Esophagus squamous epithelium (tissue), 5 donors: Measurements from ENCODE around the gene NRXN3. TPM values are rescaled to one million over a fixed set of nuclear protein-coding genes. Genes with fewer than 3 reads are reported as not detected.

Source experiments
- DNase-seq: peaks from one replicate; lab custom pipeline; 2025; lab: John Stamatoyannopoulos, UW
- H3K27ac ChIP-seq, 4 donors: fragments of 200-600 bp; sonication (generic); one replicate each; pipeline ENCODE4 v1.5.1; 2016 to 2019; ENCODE audit warnings: mild to moderate bottlenecking in 1 of 4
- H3K27me3 ChIP-seq, 4 donors: fragments of 200-600 bp; sonication (generic); 1 replicate in 3 of 4; 2 replicates in 1 of 4; pipeline versions ENCODE4 v1.5.1 to v1.6.0; 2017 to 2021; ENCODE audit warnings: antibody characterized with exemption in 1 of 4
- H3K36me3 ChIP-seq, 3 donors: fragments of 200-600 bp; sonication (generic); one replicate each; pipeline ENCODE4 v1.5.1; 2016 to 2019
- H3K4me1 ChIP-seq, 3 donors: fragments of 200-600 bp; sonication (generic); one replicate each; pipeline ENCODE4 v1.5.1; 2017 to 2019
- H3K4me3 ChIP-seq, 4 donors: fragments of 200-600 bp; sonication (generic); 1 replicate in 3 of 4; 2 replicates in 1 of 4; pipeline ENCODE4 v1.5.1; 2016 to 2019; ENCODE audit warnings: mild to moderate bottlenecking in 2 of 4, moderate library complexity in 1 of 4
- H3K9me3 ChIP-seq, 3 donors: fragments of 200-600 bp; sonication (generic); one replicate each; pipeline ENCODE4 v1.5.1; 2016 to 2019
- POLR2A ChIP-seq, 4 donors: fragments of 450-650 bp; IDR thresholded peaks; one replicate each; pipeline ENCODE4 v1.6.1; 2017; ENCODE audit warnings: antibody characterized with exemption in 4 of 4, mild to moderate bottlenecking in 4 of 4, moderate library complexity in 3 of 4
- WGBS, 2 donors: methylation state at CpG; one replicate each; pipeline ENCODE4 v1.1.5; 2018; 5-methylcytosine and 5-hydroxymethylcytosine counted together
- intact Hi-C: fragments of 100-400 bp; cut with DNase I; formaldehyde crosslinking; loops from one replicate; pipeline ENCODE4 v1.15.0; 2022
- total RNA-seq, 4 donors: library from RNA; depleted of rRNA; stranded (reverse); fragments of >200 nt; gene quantifications; one replicate each; pipeline ENCODE4 v1.1.0, GENCODE V29; 2016
- TF ChIP-seq, protein P1 (sequence below), 6 experiments: fragments of 450-650 bp in 4 of 6; fragments of 200-600 bp in 2 of 6; sonication (generic) in 2 of 6; IDR thresholded peaks; one replicate each; pipeline ENCODE4 v1.5.1; 2016 to 2019; ENCODE audit warnings: antibody characterized with exemption in 6 of 6, mild to moderate bottlenecking in 4 of 6, moderate library complexity in 4 of 6
- donor health status: DM: yes; HTN: yes; CAD: no.

The NRXN3 gene
- total RNA-seq, 4 donors from 2014 or later = 0.30 to 15.8 (median 1.5) TPM

- Histone ChIP-seq H3K4me3 (no peak overlapping the region), H3K36me3 (no peaks in the 10 kb centered on the region), H3K27me3 (no peaks in the 10 kb centered on the region), H3K9me3 (no peaks in the 10 kb centered on the region), H3K27ac (no peak overlapping the region), H3K4me1 (no peaks in the 10 kb centered on the region)
- intact Hi-C loops = no loop called here
- no peak for DNase-seq
- no peak for TF ChIP-seq POLR2A (IDR thresholded peaks at IDR 0.05)
- TF ChIP-seq, protein P1, sequence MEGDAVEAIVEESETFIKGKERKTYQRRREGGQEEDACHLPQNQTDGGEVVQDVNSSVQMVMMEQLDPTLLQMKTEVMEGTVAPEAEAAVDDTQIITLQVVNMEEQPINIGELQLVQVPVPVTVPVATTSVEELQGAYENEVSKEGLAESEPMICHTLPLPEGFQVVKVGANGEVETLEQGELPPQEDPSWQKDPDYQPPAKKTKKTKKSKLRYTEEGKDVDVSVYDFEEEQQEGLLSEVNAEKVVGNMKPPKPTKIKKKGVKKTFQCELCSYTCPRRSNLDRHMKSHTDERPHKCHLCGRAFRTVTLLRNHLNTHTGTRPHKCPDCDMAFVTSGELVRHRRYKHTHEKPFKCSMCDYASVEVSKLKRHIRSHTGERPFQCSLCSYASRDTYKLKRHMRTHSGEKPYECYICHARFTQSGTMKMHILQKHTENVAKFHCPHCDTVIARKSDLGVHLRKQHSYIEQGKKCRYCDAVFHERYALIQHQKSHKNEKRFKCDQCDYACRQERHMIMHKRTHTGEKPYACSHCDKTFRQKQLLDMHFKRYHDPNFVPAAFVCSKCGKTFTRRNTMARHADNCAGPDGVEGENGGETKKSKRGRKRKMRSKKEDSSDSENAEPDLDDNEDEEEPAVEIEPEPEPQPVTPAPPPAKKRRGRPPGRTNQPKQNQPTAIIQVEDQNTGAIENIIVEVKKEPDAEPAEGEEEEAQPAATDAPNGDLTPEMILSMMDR (IDR thresholded peaks at IDR 0.05) = no peak
- 53 to 58% methylated on average over 3 of the region's 3 CpGs for WGBS, 2 donors
These were observed 121.8 kb downstream of the NRXN3 start for GRCh38 chr14:78292003-78292402.

- no peak for DNase-seq
- TF ChIP-seq, protein P1 (IDR thresholded peaks at IDR 0.05) = no peak
- no peak for TF ChIP-seq POLR2A (IDR thresholded peaks at IDR 0.05)
- Histone ChIP-seq H3K4me1 (no peaks in the 10 kb centered on the region), H3K27ac (no peak overlapping the region), H3K9me3 (no peaks in the 10 kb centered on the region), H3K4me3 (no peak overlapping the region), H3K36me3 (no peaks in the 10 kb centered on the region), H3K27me3 (peaks cover 0 to 8% (median 0%) of the 10 kb centered on the region in 4 donors)
- WGBS, 2 donors = 49% methylated on average over 4 to 10 of the region's 11 CpGs
- intact Hi-C loops = no loop called here
These were observed 127.7 kb downstream of the NRXN3 start for GRCh38 chr14:78297858-78298257.

DNA sequence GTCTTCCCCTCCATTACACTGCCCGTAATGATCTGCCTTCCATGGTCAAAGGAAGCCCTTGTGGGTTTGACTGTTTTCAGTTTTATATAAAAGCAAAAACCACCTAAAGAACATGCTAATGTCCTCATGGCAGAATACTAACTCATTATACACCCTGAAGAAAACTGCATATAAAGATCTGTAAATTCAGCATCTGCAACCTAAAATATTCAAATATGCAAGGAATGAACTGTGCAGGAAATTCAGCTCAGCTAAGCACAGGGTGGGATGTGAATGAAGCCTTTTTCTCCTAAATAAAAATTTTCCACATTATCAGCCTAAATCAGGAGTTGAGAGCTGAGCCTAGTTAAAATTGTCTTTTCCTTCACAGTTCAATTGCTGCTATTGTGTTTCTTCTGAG is 128.1 kb downstream of the NRXN3 start:
- H3K27ac ChIP-seq = no peak overlapping the region
- no peak overlapping the region for H3K4me3 ChIP-seq
- no peaks in the 10 kb centered on the region for H3K9me3 ChIP-seq
- WGBS, 2 donors = 54 to 63% methylated on average over 1 of the region's 1 CpG
- TF ChIP-seq, protein P1 (IDR thresholded peaks at IDR 0.05) = no peak
- no peak for TF ChIP-seq POLR2A (IDR thresholded peaks at IDR 0.05)
- peaks cover 0 to 8% (median 0%) of the 10 kb centered on the region in 4 donors for H3K27me3 ChIP-seq
- intact Hi-C loops = no loop called here
- no peaks in the 10 kb centered on the region for H3K4me1 ChIP-seq
- no peak for DNase-seq
- no peaks in the 10 kb centered on the region for H3K36me3 ChIP-seq

GRCh38 chr14:78302841-78303240 is 132.7 kb downstream of the NRXN3 start:
- TF ChIP-seq POLR2A (IDR thresholded peaks at IDR 0.05) = no peak
- TF ChIP-seq, protein P1 (IDR thresholded peaks at IDR 0.05) = no peak
- Histone ChIP-seq H3K9me3 (no peaks in the 10 kb centered on the region), H3K4me3 (no peak overlapping the region), H3K27me3 (peaks cover 0 to 4% (median 0%) of the 10 kb centered on the region in 4 donors), H3K4me1 (no peaks in the 10 kb centered on the region), H3K36me3 (no peaks in the 10 kb centered on the region), H3K27ac (no peak overlapping the region)
- intact Hi-C loops = no loop called here
- WGBS, 2 donors = 35 to 39% methylated on average over 2 of the region's 2 CpGs
- no peak for DNase-seq

- intact Hi-C loops = no loop called here
- WGBS, 2 donors = 38 to 60% methylated on average over 2 of the region's 2 CpGs
- no peak overlapping the region for H3K27ac ChIP-seq
These were observed 137.5 kb downstream of the NRXN3 start for GRCh38 chr14:78307671-78308070.

More at GRCh38 chr14:78307671-78308070, 137.5 kb downstream of the NRXN3 start:
- no peaks in the 10 kb centered on the region for H3K36me3 ChIP-seq
- H3K4me1 ChIP-seq = no peaks in the 10 kb centered on the region
- no peak for DNase-seq
- no peak overlapping the region for H3K4me3 ChIP-seq
- TF ChIP-seq POLR2A (IDR thresholded peaks at IDR 0.05) = no peak
- TF ChIP-seq, protein P1 (IDR thresholded peaks at IDR 0.05) = no peak
- H3K27me3 ChIP-seq = no peaks in the 10 kb centered on the region
- no peaks in the 10 kb centered on the region for H3K9me3 ChIP-seq
